ENCODE data around the gene KCNH4. TPM values are rescaled to one million over a fixed set of nuclear protein-coding genes. Genes with fewer than 3 reads are reported as not detected.

The KCNH4 gene
- total and polyA plus RNA-seq, 5 donors from 2014 or later, result 0.47 TPM; not detected in 4

- H3K4me1 Mint-ChIP-seq, result peaks cover 15 to 67% (median 31%) of the 10 kb centered on the region in 4 donors
- H3K4me3 ChIP-seq (ENCODE audit: low read depth, low read length), result peak overlapping the region; percentile 13
These were observed 476 bp downstream of the KCNH4 start for GRCh38 chr17:42180411-42180921.

GRCh38 chr17:42179911-42180410 lies 981 bp downstream of the KCNH4 start:
- Mint-ChIP-seq H3K4me1 (peaks cover 14 to 62% (median 30%) of the 10 kb centered on the region in 4 donors), H3K4me3 (peak overlapping the region; percentile 64 to 85 (median 78)), H3K27ac (no peak overlapping the region), H3K36me3 (no peaks in the 10 kb centered on the region), H3K9me3 (peaks cover 0 to 2% (median 0%) of the 10 kb centered on the region in 7 donors), H3K27me3 (peaks cover 12% of the 10 kb centered on the region)
- H3K27me3 ChIP-seq (ENCODE audit: control insufficient read depth, insufficient read depth, low read length), result no peaks in the 10 kb centered on the region
- H3K4me1 ChIP-seq (ENCODE audit: control insufficient read depth, insufficient read depth, low read length, poor library complexity, severe bottlenecking), result peaks cover 54% of the 10 kb centered on the region
- H3K4me3 ChIP-seq (ENCODE audit: low read depth, low read length), result no peak overlapping the region
- no peak overlapping the region for H3K27ac ChIP-seq (ENCODE audit: insufficient read depth, low read length, poor library complexity, severe bottlenecking)
- H3K9me3 ChIP-seq (ENCODE audit: control insufficient read depth in 2 of 2, low read length in 2 of 2), result no peaks in the 10 kb centered on the region
- ATAC-seq (ENCODE audit: low read depth in 2 of 2), result no peak
- no peaks in the 10 kb centered on the region for H3K36me3 ChIP-seq (ENCODE audit: control insufficient read depth, insufficient read depth, low read length)
- no peak for DNase-seq

More at GRCh38 chr17:42180411-42180921, 476 bp downstream of the KCNH4 start:
- H3K9me3 ChIP-seq (ENCODE audit: control insufficient read depth in 2 of 2, low read length in 2 of 2), result no peaks in the 10 kb centered on the region
- Mint-ChIP-seq H3K36me3 (no peaks in the 10 kb centered on the region), H3K9me3 (peaks cover 0 to 2% (median 0%) of the 10 kb centered on the region in 7 donors), H3K27ac (no peak overlapping the region), H3K27me3 (peaks cover 12% of the 10 kb centered on the region), H3K4me3 (peak overlapping the region in 3 of 4 donors; percentile 62 to 71 (median 64))
- ATAC-seq (ENCODE audit: low read depth in 2 of 2), result no peak
- H3K4me1 ChIP-seq (ENCODE audit: control insufficient read depth, insufficient read depth, low read length, poor library complexity, severe bottlenecking), result peaks cover 54% of the 10 kb centered on the region
- H3K27me3 ChIP-seq (ENCODE audit: control insufficient read depth, insufficient read depth, low read length), result no peaks in the 10 kb centered on the region
- no peak overlapping the region for H3K27ac ChIP-seq (ENCODE audit: insufficient read depth, low read length, poor library complexity, severe bottlenecking)
- DNase-seq, result no peak
- no peaks in the 10 kb centered on the region for H3K36me3 ChIP-seq (ENCODE audit: control insufficient read depth, insufficient read depth, low read length)

GRCh38 chr17:42179335-42179734 lies 1.6 kb downstream of the KCNH4 start:
- peaks cover 12% of the 10 kb centered on the region for H3K27me3 Mint-ChIP-seq
- peaks cover 0 to 2% (median 0%) of the 10 kb centered on the region in 7 donors for H3K9me3 Mint-ChIP-seq
- no peaks in the 10 kb centered on the region for H3K36me3 ChIP-seq (ENCODE audit: control insufficient read depth, insufficient read depth, low read length)
- peak overlapping the region; percentile 6 to 85 (median 52) for H3K4me3 Mint-ChIP-seq
- no peaks in the 10 kb centered on the region for H3K36me3 Mint-ChIP-seq
- H3K9me3 ChIP-seq (ENCODE audit: control insufficient read depth in 2 of 2, low read length in 2 of 2), result no peaks in the 10 kb centered on the region
- H3K4me1 Mint-ChIP-seq, result peaks cover 9 to 56% (median 27%) of the 10 kb centered on the region in 4 donors
- no peak overlapping the region for H3K4me3 ChIP-seq (ENCODE audit: low read depth, low read length)
- ATAC-seq (ENCODE audit: low read depth in 2 of 2), result no peak
- H3K4me1 ChIP-seq (ENCODE audit: control insufficient read depth, insufficient read depth, low read length, poor library complexity, severe bottlenecking), result peaks cover 48% of the 10 kb centered on the region
- no peak overlapping the region for H3K27ac Mint-ChIP-seq
- no peaks in the 10 kb centered on the region for H3K27me3 ChIP-seq (ENCODE audit: control insufficient read depth, insufficient read depth, low read length)
- H3K27ac ChIP-seq (ENCODE audit: insufficient read depth, low read length, poor library complexity, severe bottlenecking), result no peak overlapping the region
- DNase-seq, result no peak

GRCh38 chr17:42178817-42179216 lies 2.1 kb downstream of the KCNH4 start:
- H3K4me1 ChIP-seq (ENCODE audit: control insufficient read depth, insufficient read depth, low read length, poor library complexity, severe bottlenecking), result peaks cover 47% of the 10 kb centered on the region
- peak overlapping the region in 3 of 4 donors; percentile 54 to 85 (median 80) for H3K4me3 Mint-ChIP-seq

GRCh38 chr17:42177684-42178083 lies 3.3 kb downstream of the KCNH4 start:
- Histone ChIP-seq H3K4me1 (ENCODE audit: control insufficient read depth, insufficient read depth, low read length, poor library complexity, severe bottlenecking) (peaks cover 36% of the 10 kb centered on the region), H3K36me3 (ENCODE audit: control insufficient read depth, insufficient read depth, low read length) (no peaks in the 10 kb centered on the region), H3K27me3 (ENCODE audit: control insufficient read depth, insufficient read depth, low read length) (no peaks in the 10 kb centered on the region), H3K27ac (ENCODE audit: insufficient read depth, low read length, poor library complexity, severe bottlenecking) (no peak overlapping the region), H3K9me3 (ENCODE audit: control insufficient read depth in 2 of 2, low read length in 2 of 2) (no peaks in the 10 kb centered on the region), H3K4me3 (ENCODE audit: low read depth, low read length) (no peak overlapping the region)
- Mint-ChIP-seq H3K4me3 (peak overlapping the region in 1 of 4 donors; percentile 40), H3K9me3 (peaks cover 0 to 2% (median 0%) of the 10 kb centered on the region in 7 donors), H3K27ac (no peak overlapping the region), H3K27me3 (peaks cover 5% of the 10 kb centered on the region), H3K36me3 (no peaks in the 10 kb centered on the region), H3K4me1 (peaks cover 3 to 42% (median 18%) of the 10 kb centered on the region in 4 donors)
- DNase-seq, result no peak
- ATAC-seq (ENCODE audit: low read depth in 2 of 2), result no peak

More at GRCh38 chr17:42178817-42179216, 2.1 kb downstream of the KCNH4 start:
- Mint-ChIP-seq H3K36me3 (no peaks in the 10 kb centered on the region), H3K27ac (peak overlapping the region in 1 of 3 donors; percentile 90), H3K27me3 (peaks cover 11% of the 10 kb centered on the region), H3K4me1 (peaks cover 9 to 53% (median 25%) of the 10 kb centered on the region in 4 donors), H3K9me3 (peaks cover 0 to 2% (median 0%) of the 10 kb centered on the region in 7 donors)
- Histone ChIP-seq H3K27ac (ENCODE audit: insufficient read depth, low read length, poor library complexity, severe bottlenecking) (no peak overlapping the region), H3K9me3 (ENCODE audit: control insufficient read depth in 2 of 2, low read length in 2 of 2) (no peaks in the 10 kb centered on the region), H3K36me3 (ENCODE audit: control insufficient read depth, insufficient read depth, low read length) (no peaks in the 10 kb centered on the region), H3K4me3 (ENCODE audit: low read depth, low read length) (no peak overlapping the region), H3K27me3 (ENCODE audit: control insufficient read depth, insufficient read depth, low read length) (no peaks in the 10 kb centered on the region)
- DNase-seq, result peak in 1 of 3 donors; percentile 46
- ATAC-seq (ENCODE audit: low read depth in 2 of 2), result peak in 1 of 2 donors; percentile 14

- no peak for DNase-seq
- no peaks in the 10 kb centered on the region for H3K9me3 ChIP-seq (ENCODE audit: control insufficient read depth in 2 of 2, low read length in 2 of 2)
- H3K27ac Mint-ChIP-seq, result no peak overlapping the region
- H3K27me3 ChIP-seq (ENCODE audit: control insufficient read depth, insufficient read depth, low read length), result no peaks in the 10 kb centered on the region
- H3K4me3 Mint-ChIP-seq, result no peak overlapping the region
- no peaks in the 10 kb centered on the region for H3K27me3 Mint-ChIP-seq
- no peak for ATAC-seq (ENCODE audit: low read depth in 2 of 2)
- no peaks in the 10 kb centered on the region for H3K36me3 Mint-ChIP-seq
- H3K27ac ChIP-seq (ENCODE audit: insufficient read depth, low read length, poor library complexity, severe bottlenecking), result no peak overlapping the region
- peaks cover under 1 to 14% (median 8%) of the 10 kb centered on the region in 4 donors for H3K4me1 Mint-ChIP-seq
- no peak overlapping the region for H3K4me3 ChIP-seq (ENCODE audit: low read depth, low read length)
- peaks cover 0 to 3% (median 0%) of the 10 kb centered on the region in 7 donors for H3K9me3 Mint-ChIP-seq
- peaks cover 10% of the 10 kb centered on the region for H3K4me1 ChIP-seq (ENCODE audit: control insufficient read depth, insufficient read depth, low read length, poor library complexity, severe bottlenecking)
- H3K36me3 ChIP-seq (ENCODE audit: control insufficient read depth, insufficient read depth, low read length), result no peaks in the 10 kb centered on the region
These were observed 6.7 kb downstream of the KCNH4 start for GRCh38 chr17:42174126-42174783.

GRCh38 chr17:42171831-42172230 lies 9.1 kb downstream of the KCNH4 start:
- Histone ChIP-seq H3K27ac (ENCODE audit: insufficient read depth, low read length, poor library complexity, severe bottlenecking) (no peak overlapping the region), H3K9me3 (ENCODE audit: control insufficient read depth in 2 of 2, low read length in 2 of 2) (no peaks in the 10 kb centered on the region), H3K27me3 (ENCODE audit: control insufficient read depth, insufficient read depth, low read length) (no peaks in the 10 kb centered on the region), H3K4me1 (ENCODE audit: control insufficient read depth, insufficient read depth, low read length, poor library complexity, severe bottlenecking) (no peaks in the 10 kb centered on the region), H3K36me3 (ENCODE audit: control insufficient read depth, insufficient read depth, low read length) (no peaks in the 10 kb centered on the region), H3K4me3 (ENCODE audit: low read depth, low read length) (no peak overlapping the region)
- Mint-ChIP-seq H3K27ac (no peak overlapping the region), H3K27me3 (no peaks in the 10 kb centered on the region), H3K4me3 (no peak overlapping the region), H3K4me1 (no peaks in the 10 kb centered on the region), H3K36me3 (no peaks in the 10 kb centered on the region), H3K9me3 (peaks cover 0 to 1% (median 0%) of the 10 kb centered on the region in 7 donors)
- no peak for ATAC-seq (ENCODE audit: low read depth in 2 of 2)
- no peak for DNase-seq
